ENCODE results near the gene ZNF275.
"Not testable (repeated sequence)": the region's sequence is repeated elsewhere in the genome, so short reads cannot be mapped to it uniquely, and the experiment has no call there.

DNA sequence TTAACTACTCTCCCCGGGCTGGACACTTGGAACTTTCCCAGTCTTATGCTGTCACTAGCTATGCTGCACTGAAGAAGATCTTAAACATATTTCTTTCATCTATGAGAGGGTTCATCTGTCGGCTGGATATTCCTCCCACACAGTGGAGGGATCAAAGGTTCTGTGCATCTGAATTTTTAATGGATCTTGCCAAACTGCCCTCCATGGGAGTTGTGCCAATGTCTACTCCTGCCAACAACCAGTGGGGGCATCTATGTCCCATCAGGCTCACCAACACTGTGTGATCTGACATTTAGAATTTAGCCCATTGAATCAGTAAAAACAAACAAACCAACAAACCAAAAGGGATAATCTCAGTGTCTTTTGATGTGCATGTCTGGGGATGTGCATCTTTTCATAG lies 45.1 kb upstream of the ZNF275 start:
- TF ChIP-seq, protein P1, sequence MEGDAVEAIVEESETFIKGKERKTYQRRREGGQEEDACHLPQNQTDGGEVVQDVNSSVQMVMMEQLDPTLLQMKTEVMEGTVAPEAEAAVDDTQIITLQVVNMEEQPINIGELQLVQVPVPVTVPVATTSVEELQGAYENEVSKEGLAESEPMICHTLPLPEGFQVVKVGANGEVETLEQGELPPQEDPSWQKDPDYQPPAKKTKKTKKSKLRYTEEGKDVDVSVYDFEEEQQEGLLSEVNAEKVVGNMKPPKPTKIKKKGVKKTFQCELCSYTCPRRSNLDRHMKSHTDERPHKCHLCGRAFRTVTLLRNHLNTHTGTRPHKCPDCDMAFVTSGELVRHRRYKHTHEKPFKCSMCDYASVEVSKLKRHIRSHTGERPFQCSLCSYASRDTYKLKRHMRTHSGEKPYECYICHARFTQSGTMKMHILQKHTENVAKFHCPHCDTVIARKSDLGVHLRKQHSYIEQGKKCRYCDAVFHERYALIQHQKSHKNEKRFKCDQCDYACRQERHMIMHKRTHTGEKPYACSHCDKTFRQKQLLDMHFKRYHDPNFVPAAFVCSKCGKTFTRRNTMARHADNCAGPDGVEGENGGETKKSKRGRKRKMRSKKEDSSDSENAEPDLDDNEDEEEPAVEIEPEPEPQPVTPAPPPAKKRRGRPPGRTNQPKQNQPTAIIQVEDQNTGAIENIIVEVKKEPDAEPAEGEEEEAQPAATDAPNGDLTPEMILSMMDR (IDR thresholded peaks at IDR 0.05; ENCODE audit: insufficient read depth, low read depth, low read length) = not testable (repeated sequence)
- TF ChIP-seq EZH2 (IDR thresholded peaks at IDR 0.05; ENCODE audit: insufficient read depth, low read length) = not testable (repeated sequence)

Data from astrocyte (in vitro differentiated cells and primary cell).